NCI-H128 (cell line): ENCODE results near the gene APOBEC3F.
"Not testable (repeated sequence)": the region's sequence is repeated elsewhere in the genome, so short reads cannot be mapped to it uniquely, and the experiment has no call there.

Experiments used
- DNase-seq: peaks from one replicate; lab custom pipeline; 2025; ENCODE audit not compliant: unreplicated experiment; lab: John Stamatoyannopoulos, UW

APOBEC3F gene

GRCh38 chr22:39026509-39027150 is 14.0 kb upstream of the APOBEC3F start:
- no peak for DNase-seq

GRCh38 chr22:39027717-39028116 is 12.9 kb upstream of the APOBEC3F start:
- DNase-seq, result no peak

- DNase-seq, result no peak
These were observed 12.4 kb upstream of the APOBEC3F start for GRCh38 chr22:39028281-39028680.

GRCh38 chr22:39029227-39029626 is 11.4 kb upstream of the APOBEC3F start:
- DNase-seq, result no peak

GRCh38 chr22:39030705-39031104 is 10.0 kb upstream of the APOBEC3F start:
- no peak for DNase-seq

- not testable (repeated sequence) for DNase-seq
These were observed 9.0 kb upstream of the APOBEC3F start for GRCh38 chr22:39031434-39032295.

GRCh38 chr22:39037071-39037470 is 3.6 kb upstream of the APOBEC3F start:
- not testable (repeated sequence) for DNase-seq

- DNase-seq, result no peak
These were observed 1.1 kb upstream of the APOBEC3F start for GRCh38 chr22:39039306-39040126.

- not testable (repeated sequence) for DNase-seq
These were observed 518 bp upstream of the APOBEC3F start for GRCh38 chr22:39040155-39040537.

GRCh38 chr22:39041908-39042307 is 1.2 kb downstream of the APOBEC3F start:
- DNase-seq, result no peak

GRCh38 chr22:39043063-39043462 is 2.4 kb downstream of the APOBEC3F start:
- DNase-seq, result not testable (repeated sequence)

- not testable (repeated sequence) for DNase-seq
These were observed 4.5 kb downstream of the APOBEC3F start for GRCh38 chr22:39045136-39045535.

- DNase-seq, result not testable (repeated sequence)
These were observed 8.8 kb downstream of the APOBEC3F start for GRCh38 chr22:39049486-39049885.

- DNase-seq, result not testable (repeated sequence)
These were observed 11.3 kb downstream of the APOBEC3F start for GRCh38 chr22:39051844-39052495.

- DNase-seq, result no peak
These were observed 15.0 kb downstream of the APOBEC3F start for GRCh38 chr22:39055658-39056057.

- DNase-seq, result not testable (repeated sequence)
These were observed 20.6 kb downstream of the APOBEC3F start for GRCh38 chr22:39061290-39061689.

- not testable (repeated sequence) for DNase-seq
These were observed 21.3 kb downstream of the APOBEC3F start for GRCh38 chr22:39061951-39062350.

GRCh38 chr22:39063904-39064303 is 23.2 kb downstream of the APOBEC3F start:
- DNase-seq, result not testable (repeated sequence)

GRCh38 chr22:39066442-39067276 is 26.0 kb downstream of the APOBEC3F start:
- DNase-seq, result not testable (repeated sequence)
